Inflammatory macrophage treated with lipopolysaccharide for 1 hour (primary cell): ENCODE measurements around the gene LRRC8E.

Experiments
- DNase-seq, 2 donors: peaks; one replicate each; pipeline ENCODE4 v3.0.0-alpha.2; 2020 to 2022

LRRC8E gene

DNA sequence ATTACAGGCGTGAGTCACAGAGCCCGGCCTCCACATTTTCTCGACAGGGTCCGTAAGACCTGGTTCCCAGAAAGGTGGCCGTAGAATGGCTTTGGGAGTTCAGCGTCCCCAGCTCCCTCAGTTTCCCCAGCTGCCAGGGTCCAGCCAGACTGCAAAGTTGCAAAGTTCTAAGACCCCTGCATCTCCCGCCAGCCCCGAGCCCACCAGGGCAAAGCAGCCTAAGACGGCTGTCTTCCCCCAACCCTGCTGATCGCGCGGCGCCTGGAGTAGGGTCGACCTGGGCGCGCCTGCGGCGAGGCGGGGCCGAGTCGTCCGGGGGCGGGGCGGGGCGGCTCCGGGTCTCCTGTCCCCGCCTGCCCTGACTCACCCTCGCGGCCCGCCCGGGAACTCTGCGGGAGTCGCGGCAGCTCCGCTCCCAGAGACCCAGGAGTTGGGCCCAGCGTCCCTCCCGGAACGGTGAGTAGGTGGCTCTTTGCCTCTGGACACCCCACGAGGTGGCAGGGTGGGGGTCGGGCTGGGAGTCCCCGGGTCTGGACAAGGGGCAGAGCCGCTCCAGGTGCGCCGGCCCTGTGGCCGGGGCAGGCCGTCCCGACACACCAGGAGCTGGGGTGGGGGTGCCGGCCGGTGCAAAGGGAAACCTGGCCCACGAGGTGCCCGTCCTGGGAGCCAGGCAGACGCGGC, at the start of gene LRRC8E:
Gene LRRC8E (plus strand): TSS at position 366 of the 681 bp plus-strand sequence. CDS start 7,094 bp downstream, outside the sequence.
- peak in 1 of 2 donors; percentile 27 for DNase-seq

DNA sequence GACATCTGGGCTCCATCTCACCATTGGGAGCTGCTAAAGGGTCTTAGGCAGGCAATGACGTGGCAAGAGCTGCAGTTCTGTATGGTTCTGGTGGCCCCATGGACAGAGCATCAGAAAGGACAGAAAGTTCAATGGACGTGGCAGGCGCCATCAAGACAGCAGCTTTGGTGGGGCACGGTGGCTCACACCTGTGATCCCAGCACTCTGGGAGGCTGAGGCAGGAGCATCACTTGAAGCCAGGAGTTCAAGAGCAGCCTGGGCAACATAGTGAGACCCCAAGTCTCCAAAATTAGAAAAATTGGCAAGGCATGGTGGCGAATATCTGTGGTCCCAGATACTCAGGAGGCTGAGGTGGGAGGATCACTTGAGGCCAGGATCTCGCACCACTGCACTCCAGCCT, 48.8 kb upstream of the LRRC8E start:
- no peak for DNase-seq

DNA sequence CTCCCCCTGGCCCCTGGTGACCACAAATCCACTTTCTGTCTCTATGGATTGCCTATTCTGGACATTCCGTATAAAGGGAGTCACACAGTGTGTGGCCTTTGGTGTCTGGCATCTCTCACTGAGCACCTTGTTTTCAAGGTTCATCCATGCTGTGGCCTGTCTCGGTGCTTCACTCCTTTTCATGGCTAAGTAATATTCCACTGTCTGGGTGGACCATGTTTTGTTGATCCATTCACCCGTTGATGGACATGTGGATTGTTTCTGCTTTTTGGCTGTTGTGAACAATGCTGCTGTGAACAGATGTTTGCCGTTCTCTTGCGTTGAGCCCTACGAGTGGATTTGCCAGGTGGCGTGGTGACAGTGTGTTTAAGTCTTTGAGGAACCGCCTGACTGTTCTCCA, 47.7 kb upstream of the LRRC8E start:
- no peak for DNase-seq

DNA sequence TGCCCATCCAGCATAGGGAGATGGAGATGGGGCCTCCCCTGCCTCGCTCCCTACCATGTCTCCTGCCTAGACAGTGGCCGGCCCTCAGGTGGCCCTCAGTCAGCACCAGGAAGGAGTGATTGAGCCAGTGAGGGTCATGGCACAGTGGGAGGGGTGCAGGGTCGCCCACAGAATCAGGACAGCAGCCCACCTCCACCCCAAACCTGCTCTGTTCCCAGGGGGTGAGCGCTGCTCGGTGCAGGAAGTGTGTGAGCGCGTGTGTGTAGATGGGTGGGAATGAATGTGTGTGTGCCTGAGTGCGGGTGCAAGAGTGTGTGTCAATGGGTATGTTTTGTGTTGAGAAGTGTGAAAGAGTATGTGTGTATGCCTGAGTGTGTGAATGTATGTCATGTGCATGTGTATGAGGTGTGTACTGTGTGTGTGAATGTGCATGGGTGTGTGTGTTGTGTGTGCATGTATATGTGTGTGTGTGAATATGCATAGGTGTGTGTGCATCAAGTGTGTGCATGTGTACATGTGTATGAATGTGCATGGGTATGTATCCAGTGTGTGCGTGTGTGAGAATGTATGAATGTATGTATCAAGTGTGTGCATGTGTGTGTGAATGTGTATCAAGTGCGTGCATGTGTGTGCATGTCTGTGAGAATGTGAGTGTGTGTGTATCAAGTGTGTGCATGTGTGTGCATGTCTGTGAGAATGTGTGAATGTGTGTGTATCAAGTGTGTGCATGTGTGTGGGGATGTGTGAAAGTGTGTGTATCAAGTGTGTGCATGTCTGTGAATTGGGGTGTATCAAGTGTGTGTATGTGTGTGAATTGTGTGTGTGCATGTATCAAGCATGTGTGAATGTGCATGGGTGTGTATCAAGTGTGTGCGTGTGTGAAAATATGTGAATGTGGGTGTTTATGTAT, 46.3 kb upstream of the LRRC8E start:
- DNase-seq, result no peak

DNA sequence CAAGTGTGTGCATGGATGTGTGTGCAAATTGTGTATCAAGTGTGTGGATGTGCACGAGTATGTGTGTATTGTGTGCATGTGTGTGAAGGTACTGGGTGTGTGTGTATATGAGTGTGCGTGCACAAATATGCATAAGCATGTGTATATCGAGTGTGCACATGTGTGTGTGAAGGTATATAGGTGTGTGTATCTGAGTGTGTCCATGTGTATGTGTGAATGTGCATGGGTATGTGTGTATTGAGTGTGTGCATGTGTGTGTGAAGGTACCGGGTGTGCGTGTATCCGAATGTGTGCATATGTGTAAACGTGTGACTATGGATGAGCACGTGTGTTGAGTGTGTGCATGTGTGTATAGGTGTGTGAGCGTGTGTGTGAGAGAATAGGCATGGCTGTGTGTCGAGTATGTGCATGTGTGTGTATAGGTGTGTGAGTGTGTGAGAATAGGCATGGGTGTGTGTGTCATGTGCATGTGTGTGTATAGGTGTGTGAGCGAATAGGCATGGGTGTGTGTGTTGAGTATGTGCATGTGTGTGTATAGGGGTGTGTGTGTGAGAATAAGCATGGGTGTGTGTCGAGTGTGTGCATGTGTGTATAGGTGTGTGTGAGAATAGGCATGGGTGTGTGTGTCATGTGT, 45.5 kb upstream of the LRRC8E start:
- no peak for DNase-seq

DNA sequence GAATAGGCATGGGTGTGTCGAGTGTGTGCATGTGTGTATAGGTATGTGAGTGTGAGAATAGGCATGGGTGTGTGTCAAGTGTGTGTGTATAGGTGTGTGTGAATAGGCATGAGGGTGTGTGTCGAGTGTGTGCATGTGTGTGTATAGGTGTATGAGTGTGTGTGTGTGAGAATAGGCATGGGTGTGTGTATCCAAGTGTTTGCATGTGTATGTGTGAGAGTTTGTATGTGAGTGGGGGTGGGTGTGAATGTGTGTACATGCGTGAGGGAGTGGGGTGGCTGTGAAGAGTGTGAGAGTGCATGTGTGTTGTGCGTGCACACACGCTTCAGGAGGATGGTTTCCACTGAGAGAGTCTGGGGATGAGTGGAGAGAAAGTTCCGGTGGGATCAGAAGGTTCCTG, 44.8 kb upstream of the LRRC8E start:
- DNase-seq, result no peak

DNA sequence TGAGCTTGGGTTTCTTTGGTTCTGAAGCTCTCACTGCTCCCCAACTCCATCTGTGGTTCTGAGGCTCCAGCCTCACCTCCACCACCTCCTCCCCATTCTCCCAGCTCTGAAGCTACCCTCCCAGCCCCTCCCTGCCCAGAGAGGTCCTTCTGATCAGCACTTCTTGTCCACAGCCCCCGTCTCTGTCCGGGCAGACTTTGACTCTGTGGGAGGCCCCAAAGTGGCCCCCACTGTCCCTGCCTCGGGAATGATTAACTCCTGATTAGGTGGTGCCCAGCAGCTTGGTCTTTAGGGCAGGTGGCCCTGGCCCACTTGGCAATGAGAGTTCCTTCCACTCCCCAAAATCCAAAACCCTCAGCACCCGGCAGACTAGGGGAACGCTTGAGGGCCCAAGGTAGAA, 43.9 kb upstream of the LRRC8E start:
- no peak for DNase-seq

DNA sequence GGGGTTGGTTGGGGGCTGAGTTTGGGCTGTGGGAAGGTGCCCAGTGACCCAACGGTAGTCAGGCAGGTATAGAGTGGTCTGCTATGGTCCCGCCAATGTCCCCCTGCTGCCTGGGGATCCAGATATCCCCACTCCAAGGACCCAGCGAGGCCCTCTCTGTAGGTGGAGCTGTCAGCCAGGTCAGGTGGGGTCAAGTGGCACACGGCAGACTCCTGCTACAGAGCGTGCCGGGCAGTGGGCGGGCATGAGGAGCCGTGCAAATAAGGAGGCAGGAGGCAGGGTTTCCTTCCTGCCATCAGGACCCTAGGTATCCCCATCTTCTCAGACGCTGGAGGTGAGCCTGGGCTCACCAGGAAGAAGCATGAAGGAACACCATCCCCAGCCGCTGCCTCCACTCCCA, 43.4 kb upstream of the LRRC8E start:
- DNase-seq, result no peak

DNA sequence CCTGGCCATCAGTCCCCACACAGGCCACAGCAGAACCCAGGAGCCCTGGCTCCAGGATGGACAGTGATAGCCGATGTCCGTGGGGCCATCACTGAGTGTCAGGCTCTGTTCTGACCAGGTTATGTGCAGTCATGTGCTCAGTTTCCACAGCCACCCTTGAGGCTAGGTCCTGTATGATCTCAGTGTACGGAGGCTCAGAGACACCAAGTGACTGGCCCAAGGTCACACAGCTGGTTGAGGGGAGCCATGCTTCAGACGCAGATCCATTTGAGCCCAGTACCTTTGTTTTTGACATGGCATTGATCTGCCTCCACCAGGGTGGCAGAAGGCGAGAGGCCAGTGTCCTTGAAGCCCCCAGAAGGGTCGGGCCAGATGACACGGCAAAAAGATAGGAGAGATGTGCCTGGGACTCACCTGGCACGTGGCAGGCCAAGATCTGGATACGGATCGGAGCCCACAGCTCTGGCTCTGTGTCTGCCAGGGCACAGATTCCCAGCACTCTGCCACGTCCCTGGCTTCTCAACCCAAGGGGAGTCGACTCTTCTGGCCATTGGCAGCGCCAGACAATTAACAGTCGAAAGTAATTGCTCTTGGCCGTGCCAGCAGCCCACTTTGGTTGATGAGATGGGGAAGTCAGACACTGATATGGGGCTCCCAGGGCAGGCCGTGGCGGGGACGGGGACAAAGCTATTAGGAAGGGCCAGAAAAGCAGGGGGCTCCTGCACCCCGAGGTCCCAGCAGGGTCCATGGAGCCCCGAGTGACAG, 42.7 kb upstream of the LRRC8E start:
- DNase-seq, result no peak

DNA sequence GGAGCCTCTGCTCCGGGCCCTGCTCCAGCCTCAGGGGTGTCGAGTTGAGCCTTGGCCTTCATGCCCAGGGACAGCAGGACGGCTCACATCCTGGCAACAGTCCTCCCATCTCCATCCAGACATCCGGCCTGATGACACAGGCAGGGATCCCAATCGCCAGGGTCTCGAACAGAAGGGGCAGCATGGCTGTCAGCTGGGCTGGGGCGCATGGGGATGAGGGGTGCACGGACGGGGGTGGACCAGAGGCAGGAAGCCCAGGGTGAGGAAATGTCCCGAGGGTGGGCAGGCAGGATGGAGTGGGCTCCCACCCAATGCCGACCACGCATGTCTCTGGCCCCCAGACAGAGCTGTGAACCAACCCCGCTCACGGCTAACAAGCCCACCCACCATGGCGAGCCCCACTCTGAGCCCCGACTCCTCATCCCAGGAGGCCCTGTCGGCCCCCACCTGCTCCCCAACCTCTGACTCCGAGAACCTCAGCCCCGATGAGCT, 42.1 kb upstream of the LRRC8E start:
- no peak for DNase-seq

DNA sequence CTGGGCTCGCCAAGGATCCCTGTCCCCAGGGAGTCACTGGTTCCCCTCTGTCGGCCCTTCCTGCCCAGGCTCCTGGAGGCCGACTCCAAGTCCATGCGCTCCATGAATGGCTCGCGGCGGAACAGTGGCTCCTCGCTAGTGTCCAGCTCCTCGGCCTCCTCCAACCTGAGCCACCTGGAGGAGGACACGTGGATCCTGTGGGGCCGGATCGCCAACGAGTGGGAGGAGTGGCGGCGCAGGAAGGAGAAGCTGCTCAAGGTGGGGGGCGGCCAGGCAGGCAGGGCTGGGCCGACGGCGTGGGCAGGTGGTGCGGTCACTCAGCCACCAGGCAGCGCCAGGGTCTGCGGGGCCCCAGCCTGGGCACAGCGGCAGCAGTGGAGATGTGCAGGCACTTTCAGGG, 40.6 kb upstream of the LRRC8E start:
- no peak for DNase-seq

DNA sequence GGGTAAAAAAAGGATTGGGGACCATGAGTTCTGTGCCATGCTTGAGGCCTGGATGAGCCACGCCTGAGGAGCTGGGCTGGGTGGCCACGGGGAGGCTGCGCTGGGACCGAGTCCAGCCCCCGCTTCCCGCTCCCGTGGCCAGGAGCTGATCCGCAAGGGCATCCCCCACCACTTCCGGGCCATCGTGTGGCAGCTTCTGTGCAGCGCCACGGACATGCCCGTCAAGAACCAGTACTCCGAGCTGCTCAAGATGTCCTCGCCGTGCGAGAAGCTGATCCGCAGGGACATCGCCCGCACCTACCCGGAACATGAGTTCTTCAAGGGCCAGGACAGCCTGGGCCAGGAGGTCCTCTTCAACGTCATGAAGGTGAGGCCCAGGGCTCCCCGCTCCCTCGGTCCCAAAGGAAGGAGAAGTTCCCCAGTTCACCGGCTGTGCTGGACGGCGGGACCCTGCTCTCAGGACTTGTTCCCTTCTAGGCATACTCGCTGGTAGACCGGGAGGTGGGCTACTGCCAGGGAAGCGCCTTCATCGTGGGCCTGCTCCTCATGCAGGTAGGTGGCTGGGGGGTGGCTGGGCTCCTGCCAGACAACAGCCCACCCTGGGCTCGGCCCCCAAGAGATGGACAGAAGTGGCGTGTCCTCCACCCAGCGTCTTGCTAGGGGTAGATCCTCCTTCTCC, 39.4 kb upstream of the LRRC8E start:
- no peak for DNase-seq

DNA sequence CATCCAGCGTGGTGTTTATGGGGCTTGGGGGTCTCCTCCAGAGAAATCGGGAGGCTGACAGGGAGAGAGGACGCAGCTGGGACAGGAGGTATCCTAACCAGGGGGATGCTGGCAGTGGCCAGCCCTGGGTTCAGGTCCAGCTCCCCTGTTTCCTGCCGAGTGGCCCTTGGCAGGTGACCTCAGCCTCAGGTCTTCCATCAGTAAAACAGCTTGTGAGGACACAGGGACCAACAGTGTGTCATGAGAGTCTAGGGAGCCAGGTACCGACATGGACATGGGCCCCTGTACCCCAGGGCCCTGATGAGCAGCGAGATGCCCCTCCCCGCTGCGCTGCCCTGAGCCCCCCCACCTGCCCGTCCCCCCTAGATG, 38.7 kb upstream of the LRRC8E start:
- no peak for DNase-seq

DNA sequence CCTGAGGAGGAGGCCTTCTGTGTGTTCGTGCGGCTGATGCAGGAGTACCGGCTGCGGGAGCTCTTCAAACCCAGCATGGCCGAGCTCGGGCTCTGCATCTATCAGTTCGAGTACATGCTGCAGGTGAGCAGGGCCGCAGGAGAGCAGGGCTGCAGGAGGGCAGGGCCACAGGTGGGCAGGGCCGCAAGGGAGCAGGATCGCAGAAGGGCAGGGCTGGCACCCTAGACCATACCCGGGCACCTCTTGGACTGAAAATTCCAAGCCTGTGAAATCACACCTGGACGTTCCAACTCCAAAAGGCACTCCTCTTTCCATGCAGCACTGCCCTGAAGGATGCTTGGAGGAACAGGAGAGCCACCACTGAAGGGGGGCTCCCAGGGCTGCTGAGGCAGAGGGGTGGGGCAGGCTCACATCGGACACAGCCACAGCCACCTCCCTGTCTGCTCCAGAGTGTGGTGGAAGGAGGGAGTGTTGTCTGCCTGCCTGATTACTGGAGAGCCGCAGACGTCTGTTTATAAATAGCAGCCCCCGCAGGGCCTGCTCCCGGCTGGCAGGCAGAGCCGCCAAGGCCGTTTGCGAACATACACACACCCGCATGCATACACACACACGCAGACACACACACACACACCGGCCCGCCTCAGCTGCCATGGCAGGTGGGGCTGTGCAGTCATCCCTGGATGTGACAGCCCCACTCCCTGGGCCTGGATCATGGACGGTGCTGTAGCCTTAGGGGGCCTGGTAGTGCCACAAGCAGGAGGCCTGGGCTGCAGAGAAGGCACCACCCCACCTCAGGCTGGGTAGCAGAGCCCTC, 38.1 kb upstream of the LRRC8E start:
- DNase-seq, result no peak

DNA sequence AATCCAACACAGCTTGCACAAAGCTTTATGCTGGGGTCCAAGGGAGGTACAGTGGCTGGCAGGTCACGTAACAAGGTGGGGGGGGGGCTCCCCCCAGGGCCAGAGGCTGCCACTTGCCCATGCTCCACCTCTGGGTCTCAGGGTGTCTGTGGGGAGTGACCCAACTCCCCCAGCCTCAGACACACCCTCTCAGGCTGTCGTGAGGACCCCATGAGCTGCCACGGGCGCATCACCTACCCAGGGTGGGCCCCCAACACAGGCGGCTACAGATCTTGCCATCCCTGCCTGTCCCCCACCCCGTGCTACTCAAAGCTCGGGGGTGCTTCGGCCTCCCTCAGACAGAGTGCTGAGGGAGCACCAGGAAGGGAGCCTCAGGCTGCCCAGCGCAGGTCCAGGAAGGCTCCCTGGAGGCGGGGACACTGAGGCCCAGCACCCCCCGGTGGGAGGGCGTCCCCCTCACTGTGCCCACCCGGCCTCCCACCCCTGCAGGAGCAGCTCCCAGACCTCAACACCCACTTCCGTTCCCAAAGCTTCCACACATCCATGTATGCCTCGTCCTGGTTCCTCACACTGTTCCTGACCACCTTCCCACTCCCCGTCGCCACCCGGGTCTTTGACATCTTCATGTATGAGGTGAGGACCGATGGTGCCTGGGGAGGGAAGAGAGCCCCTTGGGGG, 37.2 kb upstream of the LRRC8E start:
- no peak for DNase-seq

DNA sequence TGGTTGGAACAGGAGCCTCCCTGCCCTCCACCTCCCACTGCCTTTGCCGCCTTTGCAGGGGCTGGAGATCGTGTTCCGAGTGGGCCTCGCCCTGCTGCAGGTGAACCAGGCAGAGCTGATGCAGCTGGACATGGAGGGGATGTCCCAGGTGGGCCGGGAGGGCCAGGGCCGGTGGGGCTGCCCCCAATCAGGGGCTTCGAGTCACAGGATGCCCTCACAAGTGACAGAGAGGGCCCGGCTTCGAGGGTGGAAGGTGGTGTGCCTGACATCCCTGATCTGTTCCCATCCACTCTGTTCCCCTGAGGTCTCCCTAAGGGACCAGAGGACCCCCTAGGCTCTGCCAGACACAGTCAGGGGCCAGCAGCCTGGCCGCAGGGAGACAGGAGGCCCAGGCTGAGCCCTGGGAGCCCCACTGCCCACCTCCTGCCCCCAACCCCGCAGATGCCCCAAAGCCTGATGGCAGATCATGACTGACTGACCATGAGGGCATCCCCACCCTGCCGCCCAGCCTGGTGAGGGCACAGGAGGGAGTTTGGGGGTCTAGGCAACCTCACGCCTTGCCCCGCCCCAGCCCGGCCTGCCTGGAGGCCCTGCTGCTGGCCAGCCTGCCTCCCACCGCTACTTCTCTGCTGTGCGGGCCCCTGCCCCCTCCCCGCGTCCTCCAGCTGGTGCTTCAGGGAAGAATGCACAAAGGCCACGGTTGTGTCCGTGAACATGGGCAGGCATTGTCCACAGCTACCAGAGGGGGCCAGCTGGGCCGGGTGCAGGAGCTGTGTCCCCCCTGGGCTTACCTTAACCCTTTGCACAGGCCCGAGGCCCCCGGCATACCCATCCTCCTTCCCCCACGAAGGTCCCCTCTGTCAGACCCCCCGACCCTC, 36.4 kb upstream of the LRRC8E start:
- no peak for DNase-seq

DNA sequence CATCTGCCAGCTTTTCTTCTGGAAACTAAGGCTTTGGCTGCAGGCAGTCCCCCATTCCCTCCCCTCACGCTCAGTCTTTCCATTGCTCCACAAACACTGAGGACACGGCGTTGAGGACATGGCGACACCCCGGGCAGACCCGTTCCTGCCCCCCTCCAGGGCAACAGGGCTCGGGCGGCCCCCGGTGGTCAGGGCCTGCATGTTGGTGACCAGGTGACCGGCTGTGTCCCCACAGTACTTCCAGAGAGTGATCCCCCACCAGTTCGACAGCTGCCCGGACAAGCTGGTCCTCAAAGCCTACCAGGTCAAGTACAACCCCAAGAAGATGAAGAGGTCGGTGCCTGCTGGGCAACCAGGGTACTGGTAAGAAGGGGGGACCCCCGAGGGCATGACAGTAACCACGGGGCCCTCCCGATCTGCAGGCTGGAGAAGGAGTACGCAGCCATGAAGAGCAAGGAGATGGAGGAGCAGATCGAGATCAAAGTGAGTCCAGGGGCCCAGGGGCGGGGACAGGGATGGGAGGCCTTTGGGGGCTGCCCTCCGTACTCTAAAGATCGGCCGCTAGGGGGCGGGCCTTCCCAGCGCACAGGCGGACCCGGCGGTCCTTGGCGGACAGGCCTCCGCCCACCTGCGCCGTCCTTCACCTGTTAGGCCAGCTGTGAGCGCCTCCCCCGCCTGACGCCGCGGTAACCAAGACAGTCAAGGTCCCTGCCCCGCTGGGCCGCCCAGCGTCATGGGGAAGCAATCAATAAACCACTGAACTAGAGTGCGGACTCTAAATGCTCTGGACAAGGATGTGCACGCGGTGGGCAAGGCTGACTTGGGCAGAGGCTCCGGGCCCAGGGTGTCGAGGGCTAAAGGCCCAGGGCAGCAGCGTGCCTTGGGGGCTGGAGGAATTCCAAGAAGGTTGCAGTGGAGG, 35.2 kb upstream of the LRRC8E start:
- DNase-seq, result peak in 1 of 2 donors; percentile 60

DNA sequence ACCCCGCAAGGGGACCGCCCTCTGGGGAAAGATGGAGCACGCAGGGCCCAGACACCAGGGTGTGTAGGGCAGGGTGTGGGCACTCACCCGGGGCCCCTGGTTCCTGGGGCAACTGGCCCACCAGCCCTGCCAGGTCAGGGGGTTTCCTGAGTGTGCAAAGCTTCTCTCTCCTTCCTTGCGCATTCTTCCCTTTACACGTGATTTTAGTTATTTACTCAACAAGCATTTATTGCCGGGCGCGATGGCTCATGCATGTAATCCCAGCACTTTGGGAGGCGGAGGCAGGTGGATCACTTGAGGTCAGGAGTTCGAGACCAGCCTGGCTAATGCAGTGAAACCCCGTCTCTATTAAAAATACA, 34.6 kb upstream of the LRRC8E start:
- DNase-seq, result no peak
